DMS153 (cell line): ENCODE results near the gene SGTB.
"Not testable (repeated sequence)": the region's sequence is repeated elsewhere in the genome, so short reads cannot be mapped to it uniquely, and the experiment has no call there.

Experiments used
- DNase-seq: peaks from one replicate; lab custom pipeline; 2025; lab: John Stamatoyannopoulos, UW

The SGTB gene

GRCh38 chr5:65734196-65734775, 12.4 kb upstream of the SGTB start:
- DNase-seq, result not testable (repeated sequence)

GRCh38 chr5:65732046-65732445, 10.1 kb upstream of the SGTB start:
- DNase-seq, result not testable (repeated sequence)

DNA sequence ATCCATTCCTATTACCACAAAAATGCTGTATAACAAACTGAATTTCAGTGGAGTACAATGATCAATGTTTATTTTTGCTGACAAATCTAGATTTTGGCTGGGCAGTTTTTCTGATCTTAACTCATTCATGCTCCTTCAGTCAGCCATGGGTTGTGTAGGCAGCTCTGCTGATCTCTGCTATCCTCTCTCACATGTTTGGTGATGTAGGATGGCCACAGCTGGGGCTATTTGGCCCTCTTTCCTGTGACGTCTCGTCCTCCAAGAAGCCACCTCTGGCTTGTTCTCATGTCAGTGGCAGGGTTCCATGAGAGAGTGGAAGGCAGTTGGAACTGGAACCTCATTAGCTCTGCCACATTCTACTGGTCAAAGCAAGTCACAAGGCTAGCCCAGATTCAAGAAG, 9.0 kb upstream of the SGTB start:
- no peak for DNase-seq

DNA sequence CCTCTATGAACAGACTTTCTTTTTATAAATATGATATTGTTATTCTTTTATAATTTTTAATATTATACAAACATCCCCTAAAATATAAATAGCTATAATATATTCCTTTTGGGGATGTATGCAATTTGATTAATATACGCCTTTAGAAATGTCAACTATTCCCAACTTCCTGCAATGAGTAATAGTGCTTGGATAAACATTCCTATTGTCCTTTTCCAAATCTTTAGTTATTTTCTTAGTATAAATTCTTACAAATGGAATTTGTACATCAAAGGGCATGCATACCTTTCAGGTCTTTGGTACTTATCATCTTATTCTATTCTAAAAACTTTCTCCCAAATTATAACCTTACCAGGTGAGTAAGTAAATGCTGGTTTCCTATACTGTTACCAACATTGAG, 6.3 kb upstream of the SGTB start:
- DNase-seq, result no peak

DNA sequence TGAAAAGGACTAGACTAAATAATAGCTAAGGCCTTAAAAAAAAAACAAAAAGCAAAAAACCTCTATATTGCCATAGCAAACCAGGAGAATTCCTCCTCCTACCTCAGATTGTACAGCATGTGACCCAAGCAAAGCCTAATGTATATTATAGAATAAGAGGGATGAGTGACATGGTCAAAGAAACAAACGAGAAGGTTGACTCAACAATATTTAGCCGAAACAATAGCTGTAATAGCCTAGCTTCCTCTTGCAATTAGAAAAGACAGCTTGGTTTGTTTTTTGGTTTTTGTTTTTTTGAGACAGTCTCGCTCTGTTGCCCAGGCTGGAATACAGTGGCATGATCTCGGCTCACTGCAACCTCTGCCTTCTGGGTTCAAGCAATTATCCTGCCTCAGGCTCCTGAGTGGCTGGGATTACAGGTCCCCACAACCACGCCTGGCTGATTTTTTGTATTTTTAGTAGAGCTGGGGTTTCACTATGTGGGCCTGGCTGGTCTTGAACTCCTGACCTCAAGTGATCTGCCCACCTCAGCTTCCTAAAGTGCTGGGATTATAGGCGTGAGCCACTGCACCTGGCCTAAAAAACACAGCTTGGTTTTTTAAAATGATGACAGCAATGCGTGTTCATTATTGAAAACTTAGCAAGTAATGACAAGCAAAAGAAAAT, 5.7 kb upstream of the SGTB start:
- DNase-seq, result no peak

DNA sequence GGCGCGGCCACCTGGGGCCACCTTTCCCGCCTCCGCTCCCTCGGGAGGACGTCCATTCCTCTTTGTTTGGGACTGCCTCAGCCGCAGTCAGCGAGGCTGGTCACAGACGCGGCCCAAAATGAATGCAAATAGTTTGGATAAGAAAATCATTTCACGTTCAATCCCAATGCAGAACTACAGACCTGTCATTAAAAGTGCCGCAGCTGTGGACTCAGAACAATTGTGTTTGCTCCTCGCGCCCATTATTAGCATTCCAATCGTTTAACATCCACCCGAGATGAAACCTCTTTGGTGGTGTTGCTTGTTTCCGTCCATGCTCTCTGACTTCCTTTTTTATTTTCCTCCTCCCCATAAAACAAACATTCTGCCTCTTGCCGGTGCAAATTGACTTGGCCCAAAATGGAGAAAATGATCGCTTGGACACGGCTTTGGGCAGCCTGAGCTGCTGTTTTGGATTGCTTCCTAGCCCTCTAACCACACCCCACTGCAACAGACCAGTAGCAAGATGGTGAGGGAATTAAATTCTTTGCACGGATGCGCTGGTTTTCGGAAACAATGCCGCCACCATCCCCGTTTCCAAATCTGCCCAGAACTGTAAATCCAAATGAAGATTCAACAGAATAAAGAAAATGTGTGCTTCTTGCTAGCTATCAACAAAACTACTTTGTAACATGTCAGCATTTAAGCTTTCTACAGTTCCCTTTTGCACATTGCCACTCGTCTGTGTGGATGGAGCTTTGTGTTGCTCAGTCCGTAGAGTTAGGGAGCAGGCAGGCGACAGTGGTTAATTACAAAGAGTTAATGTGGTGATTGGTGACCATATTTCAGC, 880 bp upstream of the SGTB start:
- DNase-seq, result no peak

DNA sequence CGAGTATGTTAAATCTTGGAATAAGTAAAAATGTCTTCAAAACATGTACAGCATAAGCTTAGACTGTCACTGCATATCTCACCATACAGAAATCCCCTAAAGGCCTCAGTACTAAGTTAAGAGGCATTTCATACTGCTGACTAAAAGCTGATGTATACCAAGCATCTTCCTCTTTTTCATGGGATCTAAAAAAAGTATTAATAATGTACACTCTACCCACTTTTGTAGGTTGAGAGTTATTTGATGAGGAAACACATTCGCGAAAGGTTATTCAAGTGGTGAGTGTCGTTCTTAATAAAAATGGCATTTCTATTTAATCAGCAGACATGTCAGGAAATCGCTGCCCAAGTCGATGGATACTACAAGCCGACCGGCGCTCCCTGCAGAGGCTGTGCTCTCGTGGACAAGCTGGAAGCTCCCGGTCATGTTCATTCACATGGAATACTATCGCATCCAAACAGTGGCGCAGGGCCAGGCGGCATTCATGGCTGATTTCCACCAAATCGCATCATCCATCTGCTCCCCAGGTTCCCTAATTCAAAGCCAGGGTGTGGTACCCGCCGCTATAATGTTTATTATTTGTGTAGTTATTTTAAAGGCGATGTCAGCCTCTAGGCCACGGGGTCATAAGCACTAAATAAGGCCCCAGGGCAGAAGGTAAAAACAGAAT, 724 bp downstream of the SGTB start:
- no peak for DNase-seq

- DNase-seq, result no peak
Observed at GRCh38 chr5:65718576-65719310, 3.2 kb downstream of the SGTB start.

DNA sequence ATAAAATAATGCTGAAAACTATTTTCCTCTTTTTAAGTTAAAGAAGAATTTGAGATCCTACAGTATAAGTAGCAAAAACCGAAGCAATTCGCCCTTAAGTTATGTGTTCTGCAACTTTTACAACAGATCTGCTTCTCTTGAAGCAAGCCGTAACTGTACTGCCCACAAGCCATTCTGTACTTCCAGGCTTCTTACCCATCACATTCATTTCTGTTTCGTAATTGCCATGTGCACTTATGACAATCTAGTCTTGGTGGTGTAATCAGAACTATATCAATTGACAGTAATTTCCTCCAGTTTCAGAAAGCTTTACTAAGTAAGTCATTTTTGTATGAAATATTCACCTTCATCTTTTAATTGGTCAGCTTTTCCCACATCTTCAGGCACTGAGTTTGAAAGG, 13.8 kb downstream of the SGTB start:
- DNase-seq, result no peak

GRCh38 chr5:65707663-65708062, 14.2 kb downstream of the SGTB start:
- no peak for DNase-seq

- DNase-seq, result no peak
Observed at GRCh38 chr5:65704621-65705239, 17.2 kb downstream of the SGTB start.

DNA sequence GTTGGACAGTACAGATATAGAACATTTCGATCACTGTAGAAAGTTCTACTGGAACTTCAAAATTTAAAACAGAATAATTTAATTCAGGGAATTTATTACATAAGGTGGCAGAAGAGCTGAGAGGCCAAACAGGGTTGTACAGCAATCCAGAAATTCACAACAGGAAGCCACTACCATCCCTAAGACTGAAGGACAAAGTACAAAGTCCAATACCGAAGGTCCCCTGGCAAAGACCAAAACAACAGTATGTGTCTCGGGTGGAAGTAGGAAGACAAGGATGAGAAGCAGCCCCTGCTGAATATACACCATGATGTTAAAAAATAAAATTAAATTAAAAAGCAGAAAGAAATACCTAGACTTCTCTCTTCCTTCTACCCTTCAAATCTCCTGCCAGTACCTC, 19.9 kb downstream of the SGTB start:
- no peak for DNase-seq

GRCh38 chr5:65699338-65699737, 22.6 kb downstream of the SGTB start:
- no peak for DNase-seq

DNA sequence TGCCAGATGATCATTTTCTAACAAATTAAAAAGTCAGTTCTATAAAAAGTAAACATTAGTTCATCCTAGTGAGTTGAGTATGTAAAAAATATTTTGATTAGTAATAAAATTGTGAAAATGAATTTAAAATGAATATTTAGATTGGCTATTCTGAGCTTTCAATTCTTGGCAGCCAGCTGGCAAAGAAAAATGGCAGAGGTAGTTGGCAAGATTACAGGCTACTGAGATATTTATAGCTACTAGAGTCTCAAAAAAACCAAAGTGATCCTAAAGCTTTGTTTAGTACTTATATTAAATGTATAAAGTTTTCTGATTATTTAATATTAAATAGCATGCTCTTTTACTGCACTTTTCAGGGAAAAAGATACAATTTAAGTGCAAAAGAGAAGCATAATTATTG, 25.0 kb downstream of the SGTB start:
- DNase-seq, result no peak

GRCh38 chr5:65695896-65696295, 26.0 kb downstream of the SGTB start:
- no peak for DNase-seq

GRCh38 chr5:65695162-65695755, 26.6 kb downstream of the SGTB start:
- no peak for DNase-seq

- DNase-seq, result no peak
Observed at GRCh38 chr5:65693121-65693520, 28.8 kb downstream of the SGTB start.

DNA sequence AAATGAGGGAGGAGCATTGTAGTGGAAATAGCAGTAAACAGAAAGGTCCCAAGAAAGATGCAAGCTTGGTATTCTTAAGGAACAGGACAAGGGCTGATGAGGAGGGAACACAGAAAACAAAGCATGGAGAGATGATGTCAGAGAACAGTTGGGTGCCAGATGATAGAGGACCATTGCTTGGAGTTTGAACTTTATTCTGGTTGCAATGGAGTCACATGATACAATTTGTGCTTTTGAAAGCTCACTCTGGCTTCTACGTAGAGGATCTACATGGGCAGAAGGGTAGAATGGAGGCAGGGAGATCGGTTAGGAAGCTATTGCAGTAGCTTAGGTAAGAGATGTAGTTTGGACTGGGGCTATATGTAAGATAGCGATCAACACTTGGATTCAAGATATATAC, 39.8 kb downstream of the SGTB start:
- DNase-seq, result no peak

- DNase-seq, result not testable (repeated sequence)
Observed at GRCh38 chr5:65676056-65676455, 45.9 kb downstream of the SGTB start.

DNA sequence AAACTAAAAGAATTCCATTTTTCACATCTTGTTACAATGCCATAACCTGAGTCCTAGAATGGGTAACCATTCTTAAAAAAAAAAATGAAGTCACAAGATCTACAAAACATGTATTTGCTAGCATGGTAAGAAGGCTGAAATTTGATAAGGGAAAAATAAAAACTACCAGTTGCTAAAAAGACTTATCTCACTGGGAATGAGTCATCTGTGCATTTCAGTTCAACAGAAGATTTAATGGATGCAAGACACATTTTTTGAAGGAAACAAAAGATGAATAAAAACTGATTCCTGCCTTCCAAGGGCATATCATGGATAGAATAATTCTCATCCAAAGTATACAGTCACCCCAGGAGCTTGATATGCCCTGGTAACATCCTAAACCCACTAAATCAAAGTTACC, 47.2 kb downstream of the SGTB start:
- DNase-seq, result no peak

DNA sequence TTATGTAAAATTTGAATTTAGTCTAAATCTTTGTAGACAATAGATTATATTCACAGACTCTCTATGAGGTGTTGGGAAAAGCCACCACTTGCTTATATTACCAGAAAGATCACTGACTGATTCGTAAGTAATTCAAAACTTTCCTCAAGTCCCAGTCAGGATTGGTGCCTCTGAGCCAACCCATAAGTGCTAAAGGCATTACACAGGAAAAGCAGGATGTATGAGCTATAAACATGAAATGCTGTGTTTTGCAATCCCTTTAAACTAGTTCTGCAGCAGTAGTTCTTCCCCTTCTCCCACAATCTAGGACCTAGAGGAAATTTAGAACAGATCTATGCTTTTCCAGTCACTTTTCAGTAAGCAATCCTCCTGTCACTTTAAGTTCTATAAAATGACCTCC, 49.1 kb downstream of the SGTB start:
- no peak for DNase-seq
